ENCODE measurements around the gene AGBL4.

DNA sequence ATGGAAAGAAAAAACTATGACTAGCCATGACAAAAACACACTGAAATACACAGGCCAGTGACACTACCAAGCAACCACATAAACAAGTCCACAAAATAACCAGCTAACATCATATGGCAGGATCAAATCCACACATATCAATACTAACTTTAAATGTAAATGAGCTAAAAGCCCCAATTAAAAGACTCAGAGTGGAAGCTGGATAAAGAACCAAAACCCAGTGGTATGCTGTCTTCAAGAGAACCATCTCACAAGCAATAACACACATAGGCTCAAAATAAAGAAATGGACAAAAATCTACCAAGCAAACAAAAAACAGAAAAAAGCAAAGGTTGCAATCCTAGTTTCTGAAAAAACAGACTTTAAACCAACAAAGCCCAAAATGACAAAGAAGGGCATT is 770.8 kb downstream of the AGBL4 start:
- TF ChIP-seq, protein P1, sequence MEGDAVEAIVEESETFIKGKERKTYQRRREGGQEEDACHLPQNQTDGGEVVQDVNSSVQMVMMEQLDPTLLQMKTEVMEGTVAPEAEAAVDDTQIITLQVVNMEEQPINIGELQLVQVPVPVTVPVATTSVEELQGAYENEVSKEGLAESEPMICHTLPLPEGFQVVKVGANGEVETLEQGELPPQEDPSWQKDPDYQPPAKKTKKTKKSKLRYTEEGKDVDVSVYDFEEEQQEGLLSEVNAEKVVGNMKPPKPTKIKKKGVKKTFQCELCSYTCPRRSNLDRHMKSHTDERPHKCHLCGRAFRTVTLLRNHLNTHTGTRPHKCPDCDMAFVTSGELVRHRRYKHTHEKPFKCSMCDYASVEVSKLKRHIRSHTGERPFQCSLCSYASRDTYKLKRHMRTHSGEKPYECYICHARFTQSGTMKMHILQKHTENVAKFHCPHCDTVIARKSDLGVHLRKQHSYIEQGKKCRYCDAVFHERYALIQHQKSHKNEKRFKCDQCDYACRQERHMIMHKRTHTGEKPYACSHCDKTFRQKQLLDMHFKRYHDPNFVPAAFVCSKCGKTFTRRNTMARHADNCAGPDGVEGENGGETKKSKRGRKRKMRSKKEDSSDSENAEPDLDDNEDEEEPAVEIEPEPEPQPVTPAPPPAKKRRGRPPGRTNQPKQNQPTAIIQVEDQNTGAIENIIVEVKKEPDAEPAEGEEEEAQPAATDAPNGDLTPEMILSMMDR (IDR thresholded peaks at IDR 0.05 in 2 of 3, conservative IDR thresholded peaks at IDR 0.05 in 1 of 3; ENCODE audit: borderline replicate concordance in 1 of 3, insufficient read depth in 1 of 3, low read depth in 2 of 3, low read length in 2 of 3), result no peak
- TF ChIP-seq POLR2A (IDR thresholded peaks at IDR 0.05; ENCODE audit: borderline replicate concordance, extremely low read depth, insufficient read depth, insufficient read length) (no peak), SP1 (IDR thresholded peaks at IDR 0.05; ENCODE audit: low read depth) (no peak), POLR2AphosphoS5 (IDR thresholded peaks at IDR 0.05; ENCODE audit: low read depth, low read length) (no peak), ATF3 (IDR thresholded peaks at IDR 0.05) (no peak)

Measured in HCT116 (cell line).